Erythroblast (primary cell): ENCODE data around the gene XYLT1.

Experiments used
- GATA1 ChIP-seq: IDR thresholded peaks from 2 replicates; pipeline ENCODE4 v1.6.1; 2011; ENCODE audit warnings: low read depth, mild to moderate bottlenecking, control low read depth, low read length, moderate library complexity
- POLR2A ChIP-seq: IDR thresholded peaks from 2 replicates; pipeline ENCODE4 v1.6.1; 2011; ENCODE audit warnings: mild to moderate bottlenecking, low read length

DNA sequence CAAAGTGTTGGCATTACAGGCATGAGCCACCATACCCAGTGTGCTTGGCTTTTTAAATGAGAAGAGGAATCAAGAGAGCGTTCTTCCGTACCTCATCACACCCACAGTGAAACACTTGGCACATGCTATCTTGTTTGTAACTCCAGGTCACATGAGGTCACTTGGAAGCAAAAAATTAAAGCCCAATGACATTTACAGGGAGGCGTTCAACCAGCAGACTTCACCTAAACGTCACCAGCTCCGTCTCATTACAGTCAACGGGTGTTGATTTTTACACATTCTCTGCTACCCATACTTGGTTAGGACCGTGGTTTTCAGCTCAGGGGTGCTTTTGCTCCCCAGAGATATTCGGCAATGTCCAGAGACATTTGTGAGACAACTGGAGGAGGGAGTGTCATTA, 127.0 kb downstream of the XYLT1 start:
- TF ChIP-seq POLR2A (no peak), GATA1 (no peak)
